Mesendoderm (in vitro differentiated cells): ENCODE measurements around the gene LGALS3BP.

ENCODE experiments used
- DNase-seq: peaks from one replicate; pipeline ENCODE4 v3.0.0; 2013
- H2AK5ac ChIP-seq: 2 replicates; pipeline ENCODE4 v1.6.1; 2013; ENCODE audit warnings: low read length, inconsistent platforms
- H2BK120ac ChIP-seq: 2 replicates; pipeline ENCODE4 v1.6.1; 2013; ENCODE audit warnings: low read depth, mild to moderate bottlenecking, low read length, moderate library complexity, mixed read lengths
- H2BK15ac ChIP-seq: replicated peaks from 2 replicates; pipeline ENCODE4 v1.6.1; 2013; ENCODE audit warnings: low read depth, mild to moderate bottlenecking, moderate library complexity
- H2BK5ac ChIP-seq: 2 replicates; pipeline ENCODE4 v1.6.1; 2013; ENCODE audit warnings: low read length, inconsistent platforms
- H3K18ac ChIP-seq: 2 replicates; pipeline ENCODE4 v1.6.1; 2013; ENCODE audit warnings: mild to moderate bottlenecking, low read length, mixed read lengths
- H3K23ac ChIP-seq: one replicate; pipeline ENCODE4 v1.6.1; 2013; ENCODE audit warnings: low read length
- H3K27ac ChIP-seq: 2 replicates; pipeline ENCODE4 v1.5.1; 2013; ENCODE audit warnings: low read depth, mild to moderate bottlenecking, inconsistent platforms, low read length, moderate library complexity
- H3K27me3 ChIP-seq: 2 replicates; pipeline ENCODE4 v1.6.1; 2013; ENCODE audit warnings: low read length, control low read depth, mild to moderate bottlenecking, inconsistent platforms; ENCODE audit not compliant: insufficient read depth, poor library complexity
- H3K36me3 ChIP-seq: 2 replicates; pipeline ENCODE4 v1.6.1; 2013; ENCODE audit warnings: low read length, inconsistent platforms; ENCODE audit not compliant: control insufficient read depth, insufficient read depth
- H3K4ac ChIP-seq: one replicate; pipeline ENCODE4 v1.6.1; 2013; ENCODE audit warnings: low read depth, mild to moderate bottlenecking, low read length, moderate library complexity
- H3K4me1 ChIP-seq: 2 replicates; pipeline ENCODE4 v1.6.1; 2013; ENCODE audit warnings: low read depth, low read length, inconsistent platforms; ENCODE audit not compliant: control insufficient read depth
- H3K4me2 ChIP-seq: 2 replicates; pipeline ENCODE4 v1.6.1; 2013; ENCODE audit warnings: low read length
- H3K4me3 ChIP-seq: 2 replicates; pipeline ENCODE4 v1.5.1; 2013; ENCODE audit warnings: mild to moderate bottlenecking, low read length
- H3K56ac ChIP-seq: one replicate; pipeline ENCODE4 v1.6.1; 2013; ENCODE audit warnings: low read length
- H3K79me1 ChIP-seq: 2 replicates; pipeline ENCODE4 v1.6.1; 2013; ENCODE audit warnings: low read length, inconsistent platforms
- H3K79me2 ChIP-seq: 2 replicates; pipeline ENCODE4 v1.6.1; 2013; ENCODE audit warnings: mild to moderate bottlenecking, low read length; ENCODE audit not compliant: control insufficient read depth, insufficient read depth
- H3K9ac ChIP-seq: 2 replicates; pipeline ENCODE4 v1.6.1; 2013; ENCODE audit warnings: low read length, inconsistent platforms
- H4K5ac ChIP-seq: one replicate; pipeline ENCODE4 v1.6.1; 2013; ENCODE audit warnings: low read length
- H4K8ac ChIP-seq: one replicate; pipeline ENCODE4 v1.6.1; 2013; ENCODE audit warnings: low read depth, mild to moderate bottlenecking, control low read depth, low read length, moderate library complexity
- WGBS: extraction: QIAGEN DNeasy Blood & Tissue Kit; methylation state at CpG from one replicate; pipeline ENCODE4 v1.1.7; 2013; ENCODE audit warnings: low lambda C conversion rate, missing lambda C conversion rate; ENCODE audit not compliant: insufficient coverage; ENCODE audit errors: extremely low coverage; 5-methylcytosine and 5-hydroxymethylcytosine counted together

LGALS3BP gene

DNA sequence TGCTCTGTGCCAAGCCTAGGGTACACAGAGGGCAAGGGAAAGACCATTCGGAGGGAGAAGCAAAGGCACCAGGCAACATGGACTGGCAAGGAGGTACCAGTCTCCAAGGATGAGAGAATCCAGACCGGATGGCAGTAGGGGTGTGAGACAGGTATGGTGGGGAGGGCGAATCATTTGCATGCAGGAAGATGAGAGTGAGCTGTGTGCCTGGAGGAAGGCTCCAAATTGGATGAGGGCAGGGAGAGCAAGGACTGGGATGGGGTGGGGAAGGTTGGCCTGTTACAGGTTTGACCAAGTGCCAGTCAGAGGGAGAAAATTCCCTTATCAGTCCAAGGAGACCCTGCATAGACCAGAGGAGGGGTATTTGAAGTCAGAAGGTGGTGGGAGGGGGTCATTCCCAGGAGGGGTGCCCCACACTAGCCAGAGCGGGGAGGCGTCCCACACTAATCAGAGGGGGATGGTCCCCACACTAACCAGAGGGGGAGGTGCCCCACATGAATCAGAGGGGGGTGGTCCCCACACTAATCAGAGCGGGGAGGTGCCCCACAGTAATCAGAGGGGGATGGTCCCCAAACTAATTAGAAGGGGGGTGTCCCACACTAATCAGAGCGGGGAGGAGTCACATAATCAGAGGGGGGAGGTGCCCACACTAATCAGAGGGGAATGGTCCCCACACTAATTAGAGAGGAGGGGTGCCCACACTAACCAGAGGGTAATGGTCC is 29.1 kb upstream of the LGALS3BP start:
- Histone ChIP-seq H4K5ac (no peak overlapping the region), H2BK5ac (no peak overlapping the region), H3K4me2 (peak overlapping the region; percentile 86), H3K4ac (peak overlapping the region; percentile 9), H3K79me1 (peaks cover 29% of the 10 kb centered on the region), H3K27ac (no peak overlapping the region), H3K79me2 (peaks cover 14% of the 10 kb centered on the region), H3K27me3 (no peaks in the 10 kb centered on the region), H3K4me1 (peaks cover 7% of the 10 kb centered on the region), H2BK15ac (no peak overlapping the region), H3K23ac (no peak overlapping the region), H3K9ac (peak overlapping the region; percentile 97), H4K8ac (no peak overlapping the region), H3K4me3 (peak overlapping the region; percentile 96), H2BK120ac (no peak overlapping the region), H2AK5ac (no peak overlapping the region), H3K56ac (peak overlapping the region; percentile 99), H3K18ac (peak overlapping the region; percentile 77), H3K36me3 (no peaks in the 10 kb centered on the region)
- no CpG with 5 or more reads among the region's 7 CpGs for WGBS
- no peak for DNase-seq

DNA sequence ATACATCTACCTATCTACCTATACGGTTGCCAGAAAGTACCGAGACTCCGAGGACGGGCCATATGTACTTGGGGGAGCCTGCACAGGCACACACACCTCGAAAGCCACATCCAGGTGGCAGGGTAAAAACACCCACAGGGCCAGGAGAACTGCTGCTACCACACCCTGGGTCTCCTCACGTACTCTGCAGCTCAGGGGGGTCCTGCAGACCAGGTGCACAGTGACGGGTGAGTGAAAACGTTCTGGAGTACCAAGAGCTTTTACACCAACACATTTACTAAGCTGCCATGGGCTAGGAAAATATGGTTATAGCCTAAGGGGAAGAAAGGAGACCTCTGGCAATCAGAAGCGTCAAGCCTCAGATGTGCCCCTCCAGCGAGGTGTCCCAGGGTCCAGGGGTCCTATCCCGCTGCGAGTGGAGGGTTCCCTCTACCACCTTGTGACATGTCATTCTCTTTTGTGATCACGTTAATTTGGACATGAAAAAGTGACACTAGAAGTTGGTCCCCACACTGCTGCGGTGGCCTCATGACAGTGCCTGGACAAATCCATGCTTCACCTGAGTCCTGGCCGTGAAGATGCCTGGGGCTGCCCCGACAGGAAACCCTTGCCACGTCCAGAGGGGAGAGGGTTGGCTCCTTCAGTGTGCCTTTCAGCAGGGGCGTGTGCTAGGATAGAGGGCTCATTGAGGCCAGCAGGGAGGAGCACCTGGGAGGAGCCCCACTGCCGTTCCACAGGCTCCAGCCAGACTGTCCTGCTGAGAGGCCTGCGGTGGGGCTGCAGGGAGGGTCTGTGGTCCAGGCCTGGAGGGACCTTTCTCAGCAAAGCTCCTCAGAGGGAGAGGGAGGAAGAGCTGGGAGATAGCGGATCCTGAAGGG is 28.0 kb upstream of the LGALS3BP start:
- no peak for DNase-seq
- Histone ChIP-seq H2BK120ac (no peak overlapping the region), H3K36me3 (no peaks in the 10 kb centered on the region), H3K4me2 (no peak overlapping the region), H2AK5ac (no peak overlapping the region), H3K79me2 (peaks cover 14% of the 10 kb centered on the region), H3K18ac (no peak overlapping the region), H3K4ac (no peak overlapping the region), H2BK15ac (no peak overlapping the region), H4K5ac (no peak overlapping the region), H3K9ac (no peak overlapping the region), H3K56ac (no peak overlapping the region), H3K4me3 (no peak overlapping the region), H3K27me3 (no peaks in the 10 kb centered on the region), H3K79me1 (peaks cover 29% of the 10 kb centered on the region), H4K8ac (no peak overlapping the region), H3K4me1 (peaks cover 7% of the 10 kb centered on the region), H2BK5ac (no peak overlapping the region), H3K27ac (no peak overlapping the region), H3K23ac (no peak overlapping the region)
- WGBS: no CpG with 5 or more reads among the region's 21 CpGs

GRCh38 chr17:79006794-79007503 is 27.2 kb upstream of the LGALS3BP start:
- H3K27ac ChIP-seq: no peak overlapping the region
- H3K23ac ChIP-seq: no peak overlapping the region
- WGBS: no CpG with 5 or more reads among the region's 19 CpGs

GRCh38 chr17:79006046-79006445 is 26.3 kb upstream of the LGALS3BP start:
- no peak for DNase-seq
- H3K27me3 ChIP-seq: no peaks in the 10 kb centered on the region

More at GRCh38 chr17:79006794-79007503, 27.2 kb upstream of the LGALS3BP start:
- Histone ChIP-seq H3K4me1 (peaks cover 7% of the 10 kb centered on the region), H4K8ac (no peak overlapping the region), H3K79me2 (peaks cover 16% of the 10 kb centered on the region), H3K79me1 (peaks cover 32% of the 10 kb centered on the region), H3K36me3 (no peaks in the 10 kb centered on the region), H4K5ac (no peak overlapping the region), H2BK5ac (no peak overlapping the region), H2AK5ac (no peak overlapping the region), H3K4me3 (no peak overlapping the region), H3K4ac (no peak overlapping the region), H3K56ac (no peak overlapping the region), H3K27me3 (no peaks in the 10 kb centered on the region), H3K18ac (no peak overlapping the region), H2BK120ac (no peak overlapping the region), H2BK15ac (no peak overlapping the region), H3K9ac (no peak overlapping the region), H3K4me2 (no peak overlapping the region)
- no peak for DNase-seq

DNA sequence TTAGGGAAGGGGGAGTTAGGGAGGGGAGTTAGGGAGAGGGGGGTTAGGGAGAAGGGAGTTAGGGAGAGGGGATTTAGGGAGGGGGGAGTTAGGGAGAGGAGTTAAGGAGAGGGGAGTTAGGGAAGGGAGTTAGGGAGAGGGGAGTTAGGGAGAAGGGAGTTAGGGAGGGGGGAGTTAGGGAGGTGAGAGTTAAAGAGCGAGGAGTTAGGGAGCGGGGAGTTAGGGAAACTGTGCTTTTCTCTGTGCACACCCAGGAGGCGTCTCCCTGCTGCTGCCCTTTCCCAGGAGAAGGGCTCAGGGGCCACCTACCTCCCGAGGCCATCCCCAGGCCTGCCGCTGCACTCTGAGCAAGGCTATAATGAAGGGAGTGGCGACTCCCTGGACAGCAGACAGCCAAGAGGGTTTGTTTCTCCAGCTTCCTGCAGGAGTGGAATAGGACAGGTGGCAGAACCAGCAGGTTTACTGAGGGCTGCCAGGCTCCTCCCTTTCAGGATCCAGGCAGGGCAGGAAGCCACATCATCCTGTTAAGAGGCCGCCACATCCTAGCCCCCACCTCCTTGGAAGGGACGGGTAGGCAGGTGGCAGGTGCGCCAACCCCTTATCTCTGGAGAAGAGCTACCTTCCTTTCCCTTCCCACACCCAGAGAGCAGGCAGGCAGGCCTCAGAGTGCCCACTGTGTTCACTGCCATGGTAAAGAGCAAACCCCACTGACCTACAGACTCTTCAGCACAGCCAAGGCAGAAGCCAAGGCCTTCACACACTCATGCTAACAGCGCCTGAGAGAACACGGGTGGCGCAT is 25.5 kb upstream of the LGALS3BP start:
- Histone ChIP-seq H3K23ac (no peak overlapping the region), H3K4me1 (peaks cover 7% of the 10 kb centered on the region), H4K8ac (no peak overlapping the region), H3K9ac (no peak overlapping the region), H3K4me2 (no peak overlapping the region), H3K27ac (no peak overlapping the region), H3K4ac (no peak overlapping the region), H3K27me3 (no peaks in the 10 kb centered on the region), H2AK5ac (no peak overlapping the region), H2BK5ac (no peak overlapping the region), H3K56ac (no peak overlapping the region), H3K18ac (no peak overlapping the region), H2BK120ac (no peak overlapping the region), H3K4me3 (no peak overlapping the region), H3K79me1 (peaks cover 41% of the 10 kb centered on the region), H4K5ac (no peak overlapping the region), H3K36me3 (no peaks in the 10 kb centered on the region), H3K79me2 (peaks cover 18% of the 10 kb centered on the region), H2BK15ac (no peak overlapping the region)
- WGBS: no CpG with 5 or more reads among the region's 12 CpGs
- no peak for DNase-seq

More at GRCh38 chr17:79006046-79006445, 26.3 kb upstream of the LGALS3BP start:
- H2BK120ac ChIP-seq: no peak overlapping the region
- H3K79me2 ChIP-seq: peaks cover 18% of the 10 kb centered on the region
- H3K4me1 ChIP-seq: peaks cover 7% of the 10 kb centered on the region
- no peak overlapping the region for H2BK15ac ChIP-seq
- WGBS: no CpG with 5 or more reads among the region's 8 CpGs
- H3K18ac ChIP-seq: no peak overlapping the region
- no peak overlapping the region for H2AK5ac ChIP-seq
- H3K27ac ChIP-seq: no peak overlapping the region
- H4K8ac ChIP-seq: no peak overlapping the region
- peaks cover 38% of the 10 kb centered on the region for H3K79me1 ChIP-seq
- H3K4ac ChIP-seq: no peak overlapping the region
- H2BK5ac ChIP-seq: no peak overlapping the region
- no peak overlapping the region for H3K4me2 ChIP-seq
- no peak overlapping the region for H3K23ac ChIP-seq
- H3K4me3 ChIP-seq: no peak overlapping the region
- H3K36me3 ChIP-seq: no peaks in the 10 kb centered on the region
- H3K56ac ChIP-seq: no peak overlapping the region
- no peak overlapping the region for H3K9ac ChIP-seq
- no peak overlapping the region for H4K5ac ChIP-seq
